Calu3 (cell line): ENCODE data around the gene IFT20. TPM values are rescaled to one million over a fixed set of nuclear protein-coding genes. Genes with fewer than 3 reads are reported as not detected.
A peak's percentile ranks its signal among the peaks of the same experiment; 100 is the strongest.

Source experiments
- BruUV-seq: library from RNA; stranded (reverse); fragments of 400-500 nt; replicated peaks from 2 replicates; lab custom pipeline; 2021; lab: Mats Ljungman, UMichigan
- CTCF ChIA-PET: fragments of 300-600 bp; sonication (Branson Sonifier 250); formaldehyde crosslinking; loops from one replicate; lab custom pipeline; 2022; ENCODE audit warnings: antibody characterized with exemption; lab: Charles Lee
- DNase-seq: peaks from one replicate; pipeline ENCODE4 v3.0.0; 2022
- H3K27ac Mint-ChIP-seq: one replicate; pipeline ENCODE4 v1.8.0; 2022; ENCODE audit warnings: mixed read lengths; ENCODE audit not compliant: unreplicated experiment
- H3K27me3 Mint-ChIP-seq: one replicate; pipeline ENCODE4 v1.8.0; 2022; ENCODE audit warnings: mixed read lengths; ENCODE audit not compliant: unreplicated experiment
- H3K36me3 Mint-ChIP-seq: one replicate; pipeline ENCODE4 v1.8.0; 2022; ENCODE audit warnings: mild to moderate bottlenecking, moderate library complexity, mixed read lengths; ENCODE audit not compliant: insufficient read depth, unreplicated experiment
- H3K4me1 Mint-ChIP-seq: one replicate; pipeline ENCODE4 v1.8.0; 2022; ENCODE audit warnings: mild to moderate bottlenecking, low read depth, mixed read lengths; ENCODE audit not compliant: unreplicated experiment
- H3K4me3 Mint-ChIP-seq: one replicate; pipeline ENCODE4 v1.8.0; 2022; ENCODE audit warnings: mild to moderate bottlenecking, low read depth, moderate library complexity, mixed read lengths; ENCODE audit not compliant: unreplicated experiment
- H3K9me3 Mint-ChIP-seq: one replicate; pipeline ENCODE4 v1.8.0; 2022; ENCODE audit warnings: low read depth, mixed read lengths; ENCODE audit not compliant: unreplicated experiment
- intact Hi-C: fragments of 100-400 bp; cut with micrococcal nuclease; formaldehyde crosslinking; loops from one replicate; pipeline ENCODE4 v1.10.0; 2022; ENCODE audit not compliant: unreplicated experiment
- total RNA-seq: library from RNA; stranded (reverse); gene quantifications from 2 replicates; pipeline ENCODE4 v1.2.3, GENCODE V29; 2022
- TF ChIP-seq, protein P1 (sequence below): fragments of 200-600 bp; IDR thresholded peaks from one replicate; pipeline ENCODE4 v1.8.0; 2022; ENCODE audit warnings: antibody characterized with exemption; ENCODE audit not compliant: unreplicated experiment

IFT20 gene
- total RNA-seq, 1 experiment from 2014 or later, result 32.1 TPM

DNA sequence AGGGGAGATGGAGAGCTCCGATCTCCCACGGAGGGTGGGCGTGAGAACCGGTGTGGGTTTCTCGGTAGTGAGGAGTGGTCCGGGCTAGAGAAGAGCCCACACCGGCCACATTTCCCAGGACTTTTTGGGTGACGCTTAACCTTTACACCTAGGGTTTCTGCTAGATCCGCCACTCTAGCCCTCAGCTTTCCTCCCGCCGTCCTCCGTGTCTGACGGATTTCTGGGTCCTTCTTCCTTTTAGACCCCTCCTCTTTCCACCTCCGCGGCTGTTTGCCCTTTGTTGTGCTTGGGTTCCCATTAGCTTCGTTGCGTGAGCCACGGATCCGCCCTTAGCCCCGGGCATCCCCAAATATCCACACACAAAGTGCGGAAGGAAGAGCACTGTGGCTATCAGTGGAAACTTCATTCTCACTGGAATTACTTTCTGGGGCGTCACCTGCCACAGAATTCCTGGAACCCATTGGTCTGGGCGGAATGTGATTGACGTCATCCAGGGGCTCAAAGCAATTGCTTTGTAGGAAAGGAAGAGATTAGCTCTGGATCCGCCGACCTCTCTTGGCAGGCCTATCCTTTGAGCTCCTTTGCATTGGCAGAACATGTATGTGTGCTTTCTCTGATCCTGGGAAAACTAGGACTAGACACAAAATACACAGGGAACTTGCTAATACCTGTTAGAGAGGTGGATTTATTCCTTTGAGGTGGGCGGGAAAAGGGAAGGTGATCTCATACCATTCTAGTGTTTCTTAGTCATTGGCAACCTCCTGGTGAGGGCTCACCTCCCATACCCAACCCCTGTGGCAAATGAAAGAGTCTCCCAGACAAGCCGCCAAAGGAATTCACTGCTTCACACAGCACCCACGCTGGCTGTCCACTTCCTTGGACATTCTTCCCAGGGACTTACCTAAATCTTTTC is 943 bp upstream of the IFT20 start:
- intact Hi-C loops, result no loop called here
- CTCF ChIA-PET, result interaction anchor here (0.7 to 1.9 kb wide), 11 partner anchors 10 to 531 kb away, joined by 3 to 10 read pairs (median 6); partner anchors contain the start of genes LYRM9, POLDIP2 and TMEM97
- TF ChIP-seq, protein P1, sequence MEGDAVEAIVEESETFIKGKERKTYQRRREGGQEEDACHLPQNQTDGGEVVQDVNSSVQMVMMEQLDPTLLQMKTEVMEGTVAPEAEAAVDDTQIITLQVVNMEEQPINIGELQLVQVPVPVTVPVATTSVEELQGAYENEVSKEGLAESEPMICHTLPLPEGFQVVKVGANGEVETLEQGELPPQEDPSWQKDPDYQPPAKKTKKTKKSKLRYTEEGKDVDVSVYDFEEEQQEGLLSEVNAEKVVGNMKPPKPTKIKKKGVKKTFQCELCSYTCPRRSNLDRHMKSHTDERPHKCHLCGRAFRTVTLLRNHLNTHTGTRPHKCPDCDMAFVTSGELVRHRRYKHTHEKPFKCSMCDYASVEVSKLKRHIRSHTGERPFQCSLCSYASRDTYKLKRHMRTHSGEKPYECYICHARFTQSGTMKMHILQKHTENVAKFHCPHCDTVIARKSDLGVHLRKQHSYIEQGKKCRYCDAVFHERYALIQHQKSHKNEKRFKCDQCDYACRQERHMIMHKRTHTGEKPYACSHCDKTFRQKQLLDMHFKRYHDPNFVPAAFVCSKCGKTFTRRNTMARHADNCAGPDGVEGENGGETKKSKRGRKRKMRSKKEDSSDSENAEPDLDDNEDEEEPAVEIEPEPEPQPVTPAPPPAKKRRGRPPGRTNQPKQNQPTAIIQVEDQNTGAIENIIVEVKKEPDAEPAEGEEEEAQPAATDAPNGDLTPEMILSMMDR, result no peak
- Mint-ChIP-seq H3K27me3 (no peaks in the 10 kb centered on the region), H3K9me3 (no peaks in the 10 kb centered on the region), H3K36me3 (peaks cover 62% of the 10 kb centered on the region), H3K4me3 (peak overlapping the region; percentile 93), H3K4me1 (peaks cover 40% of the 10 kb centered on the region), H3K27ac (peak overlapping the region; percentile 89)
- TSS peak; percentile 49 for BruUV-seq
- peak; percentile 66 for DNase-seq

DNA sequence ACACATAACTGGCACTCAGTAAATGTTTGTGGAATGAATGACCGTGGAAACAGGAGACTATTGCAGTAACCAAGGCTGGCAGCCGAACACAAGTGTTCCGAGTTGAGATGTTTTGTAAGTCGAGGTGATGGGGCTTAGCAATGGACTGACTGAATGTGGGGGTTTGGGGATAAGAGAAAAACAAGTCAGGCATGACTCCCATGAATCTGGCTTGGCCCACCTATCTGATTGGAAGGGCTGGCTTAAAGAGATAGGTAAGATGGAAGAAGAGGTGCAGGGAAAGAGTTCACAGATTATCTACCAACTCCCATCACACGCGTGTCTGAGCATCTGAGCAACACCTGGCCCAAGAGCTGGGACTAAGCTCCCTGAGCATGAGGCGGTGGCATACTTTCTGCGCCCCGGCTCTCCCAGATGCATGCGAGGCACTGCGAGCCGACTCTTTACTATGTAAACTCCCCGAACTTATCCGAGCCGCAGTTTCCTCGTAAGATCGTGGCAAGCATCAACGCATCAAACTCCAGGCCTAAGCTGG is 539 bp downstream of the IFT20 start:
- Mint-ChIP-seq H3K36me3 (peaks cover 54% of the 10 kb centered on the region), H3K27me3 (no peaks in the 10 kb centered on the region), H3K4me3 (peak overlapping the region; percentile 93), H3K9me3 (no peaks in the 10 kb centered on the region), H3K27ac (peak overlapping the region; percentile 89), H3K4me1 (peaks cover 40% of the 10 kb centered on the region)
- peak; percentile 14 for DNase-seq
- CTCF ChIA-PET, result interaction anchor here (0.6 to 1.9 kb wide), 7 partner anchors 9 to 442 kb away, joined by 3 to 10 read pairs (median 5); partner anchors contain the start of genes LYRM9, POLDIP2 and TMEM97
- BruUV-seq, result no TSS peak
- intact Hi-C loops, result no loop called here
- TF ChIP-seq, protein P1, result no peak

DNA sequence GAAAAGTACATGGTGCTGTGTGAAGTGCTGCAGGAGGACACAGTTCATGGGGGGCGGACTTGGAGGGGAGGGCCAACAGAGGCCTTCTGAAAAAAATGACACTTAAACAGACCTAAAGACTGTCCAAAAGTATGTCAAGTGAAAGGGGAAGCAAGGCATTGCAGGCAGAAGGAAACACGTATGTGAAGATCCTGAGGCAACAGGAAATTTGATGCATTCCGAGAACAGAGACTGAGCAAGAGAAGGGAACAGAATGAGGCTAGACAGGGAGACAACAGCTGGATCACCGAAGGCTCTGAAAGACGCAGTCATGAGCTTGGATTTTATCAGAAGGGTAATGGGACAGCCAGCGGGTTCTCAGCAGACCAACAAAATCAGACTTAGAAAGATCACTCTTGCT is 1.1 kb downstream of the IFT20 start:
- Mint-ChIP-seq H3K9me3 (no peaks in the 10 kb centered on the region), H3K4me1 (peaks cover 40% of the 10 kb centered on the region), H3K4me3 (peak overlapping the region; percentile 93), H3K27ac (peak overlapping the region; percentile 89), H3K36me3 (peaks cover 55% of the 10 kb centered on the region), H3K27me3 (no peaks in the 10 kb centered on the region)
- TF ChIP-seq, protein P1, result no peak
- DNase-seq, result no peak
- CTCF ChIA-PET, result no interaction called here
- TSS peak; percentile 25 for BruUV-seq
- intact Hi-C loops, result no loop called here

DNA sequence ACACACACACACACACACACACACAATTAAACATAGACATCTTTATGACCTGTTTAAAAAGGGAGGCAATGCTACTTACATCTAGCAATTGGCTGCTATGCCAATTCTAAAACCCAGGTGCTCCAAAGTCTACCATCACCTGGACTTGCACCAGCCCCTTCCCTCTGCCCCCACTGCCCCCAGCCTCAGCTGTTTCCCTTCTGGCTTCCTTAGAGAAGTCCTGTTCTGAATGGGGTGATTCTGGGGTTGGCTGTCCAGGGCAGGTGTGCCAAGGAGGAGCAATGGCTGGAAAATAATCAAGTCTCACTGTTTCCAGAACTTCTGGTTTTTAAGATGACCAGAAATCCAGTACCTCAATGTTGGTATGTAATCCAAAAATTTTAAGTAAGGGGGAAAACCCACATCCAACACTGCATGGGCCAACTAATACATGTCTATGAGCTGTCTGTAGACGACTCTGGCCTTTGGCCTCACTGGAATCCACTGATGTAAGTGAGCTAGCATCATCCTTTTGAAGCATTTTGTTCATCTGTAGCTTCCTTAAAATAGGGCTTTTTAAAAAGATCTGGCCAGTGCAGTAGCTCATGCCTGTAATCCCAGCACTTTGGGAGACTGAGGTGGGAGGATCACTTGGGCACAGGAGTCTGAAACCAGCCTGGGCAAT is 2.1 kb downstream of the IFT20 start:
- Mint-ChIP-seq H3K36me3 (peaks cover 58% of the 10 kb centered on the region), H3K4me3 (no peak overlapping the region), H3K4me1 (peaks cover 39% of the 10 kb centered on the region), H3K27ac (no peak overlapping the region), H3K9me3 (no peaks in the 10 kb centered on the region), H3K27me3 (no peaks in the 10 kb centered on the region)
- no TSS peak for BruUV-seq
- TF ChIP-seq, protein P1, result no peak
- no peak for DNase-seq
- CTCF ChIA-PET, result interaction anchor here (0.6 kb wide), 1 partner anchor 11 kb away, joined by 4 read pairs; no protein-coding TSS in a partner anchor
- intact Hi-C loops, result no loop called here
